HepG2 (cell line): ENCODE data around the gene TTYH1. TPM values are rescaled to one million over a fixed set of nuclear protein-coding genes. Genes with fewer than 3 reads are reported as not detected.

Experiments
- CBX5 ChIP-seq: sonication (generic); formaldehyde crosslinking; IDR thresholded peaks from 2 replicates; pipeline ENCODE4 v1.4.0; 2020; ENCODE audit warnings: missing genetic modification reagents, borderline replicate concordance
- CCDC6 ChIP-seq: sonication (generic); formaldehyde crosslinking; IDR thresholded peaks from 2 replicates; pipeline ENCODE4 v1.8.1; 2022; ENCODE audit warnings: mild to moderate bottlenecking, missing genetic modification reagents, moderate library complexity
- PCBP1 ChIP-seq: fragments of 200-400 bp; formaldehyde crosslinking; IDR thresholded peaks from 2 replicates; pipeline ENCODE4 v1.6.1; 2017; ENCODE audit warnings: mild to moderate bottlenecking, low read depth, low read length, borderline replicate concordance
- SRSF1 ChIP-seq: fragments of 200-400 bp; formaldehyde crosslinking; optimal IDR thresholded peaks from 2 replicates; pipeline ENCODE3; 2017; ENCODE audit warnings: mild to moderate bottlenecking, low read depth, low read length, moderate library complexity
- TBX2 ChIP-seq: sonication (generic); formaldehyde crosslinking; IDR thresholded peaks from 2 replicates; pipeline ENCODE4 v1.5.0; 2020; ENCODE audit warnings: missing genetic modification reagents, mild to moderate bottlenecking, borderline replicate concordance
- THAP11 ChIP-seq: IDR thresholded peaks from 2 replicates; pipeline ENCODE4 v1.6.1; 2016; ENCODE audit warnings: missing biosample characterization, missing genetic modification reagents
- YEATS4 ChIP-seq: sonication (generic); formaldehyde crosslinking; IDR thresholded peaks from 2 replicates; pipeline ENCODE4 v1.4.0; 2020; ENCODE audit warnings: missing genetic modification reagents, borderline replicate concordance
- ZBTB10 ChIP-seq: sonication (generic); formaldehyde crosslinking; IDR thresholded peaks from 2 replicates; pipeline ENCODE4 v1.4.0; 2020; ENCODE audit warnings: missing genetic modification reagents, borderline replicate concordance
- ZFX ChIP-seq: sonication (generic); formaldehyde crosslinking; IDR thresholded peaks from 2 replicates; pipeline ENCODE4 v1.4.0; 2020; ENCODE audit warnings: mild to moderate bottlenecking, low read depth, missing genetic modification reagents, moderate library complexity
- ZMYM4 ChIP-seq: sonication (generic); formaldehyde crosslinking; IDR thresholded peaks from 2 replicates; pipeline ENCODE4 v1.8.1; 2023; ENCODE audit warnings: mild to moderate bottlenecking, missing genetic modification reagents
- ZNF224 ChIP-seq: sonication (generic); formaldehyde crosslinking; IDR thresholded peaks from 2 replicates; pipeline ENCODE4 v1.5.0; 2020; ENCODE audit warnings: mild to moderate bottlenecking, missing genetic modification reagents
- ZNF225 ChIP-seq: sonication (generic); formaldehyde crosslinking; IDR thresholded peaks from 2 replicates; pipeline ENCODE4 v1.4.0; 2020; ENCODE audit warnings: mild to moderate bottlenecking, missing genetic modification reagents
- ZNF281 ChIP-seq: sonication (generic); formaldehyde crosslinking; IDR thresholded peaks from 2 replicates; pipeline ENCODE4 v1.4.0; 2020; ENCODE audit warnings: missing genetic modification reagents, borderline replicate concordance
- ZSCAN29 ChIP-seq: sonication (generic); formaldehyde crosslinking; conservative IDR thresholded peaks from 2 replicates; pipeline ENCODE4 v1.4.0; 2020; ENCODE audit warnings: mild to moderate bottlenecking, missing genetic modification reagents
- polyA plus RNA-seq, 8 experiments: library from polyadenylated mRNA; depleted of rRNA in 3 of 8; stranded (reverse) in 7 of 8; unstranded in 1 of 8; fragments of >200 nt; fragmentation: Illumina TruSeq in 4 of 8; extraction: Trizol in 4 of 8; gene quantifications; 2 replicates each; pipeline versions ENCODE4 v1.2.1 to v1.2.3, GENCODE V29; 2011 to 2016; ENCODE audit warnings: low read depth in 4 of 8, missing spikeins in 1 of 8, mixed read lengths in 1 of 8; ENCODE audit not compliant: insufficient read depth in 1 of 8
- total RNA-seq, 5 experiments: library from RNA; depleted of rRNA; stranded (reverse); fragments of >200 nt; fragmentation: Illumina TruSeq; extraction: Trizol; gene quantifications; 2 replicates each; pipeline ENCODE4 v1.2.3, GENCODE V29; 2016; ENCODE audit warnings: low read depth in 1 of 5
- TF ChIP-seq, protein P1 (sequence below): IDR thresholded peaks from 2 replicates; pipeline ENCODE4 v1.6.1; 2016; ENCODE audit warnings: low read depth, control low read depth
- TF ChIP-seq, protein P2 (sequence below): conservative IDR thresholded peaks from 2 replicates; pipeline ENCODE4 v1.6.1; 2018; ENCODE audit warnings: missing genetic modification reagents
- TF ChIP-seq, protein P3 (sequence below): sonication (generic); formaldehyde crosslinking; IDR thresholded peaks from 2 replicates; pipeline ENCODE4 v1.5.0; 2020; ENCODE audit warnings: mild to moderate bottlenecking, missing genetic modification reagents

TTYH1 gene
- total and polyA plus RNA-seq, 2 of the 13 experiments (the other 11 are each of a cell fraction or from before 2014, with no cell fraction given) = 6.9 to 19.9 TPM

DNA sequence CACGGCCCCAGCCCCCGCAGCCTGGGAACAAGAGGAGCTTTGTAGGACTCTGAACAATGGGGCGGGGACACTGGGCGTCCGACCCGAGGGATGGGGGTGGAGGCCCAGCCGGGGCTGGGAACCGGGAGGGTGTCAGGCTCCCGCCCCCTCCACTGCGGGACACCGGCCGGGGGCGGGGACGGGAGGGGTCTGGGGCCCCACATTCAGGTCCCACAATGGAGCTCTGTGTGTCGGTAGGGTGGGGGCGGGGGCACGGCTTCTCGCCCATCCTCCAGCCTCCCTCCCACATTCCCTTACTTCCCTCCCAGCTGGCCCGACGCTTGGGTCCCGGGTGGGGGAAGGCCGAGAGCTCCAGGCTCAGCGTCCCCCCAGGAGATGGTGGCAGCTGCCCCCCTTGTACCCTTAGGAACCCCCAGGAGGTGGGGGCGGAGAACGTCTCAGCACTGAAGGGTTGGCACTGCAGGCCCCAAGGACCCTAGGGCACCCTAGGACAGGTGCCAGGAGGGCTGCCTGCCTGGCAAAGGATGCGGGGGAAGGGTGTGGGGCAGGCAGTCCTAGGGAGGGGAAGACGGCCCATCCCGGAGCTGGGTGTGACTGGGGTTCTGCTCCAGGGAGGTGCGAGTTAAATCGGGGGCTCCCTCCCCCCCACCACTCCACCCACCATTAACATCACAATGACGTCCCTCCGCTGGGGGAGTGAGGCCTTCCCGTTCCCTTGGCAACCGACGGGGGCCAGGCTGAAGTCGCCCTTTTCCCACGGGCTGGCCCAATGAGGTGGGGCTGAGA, 5.3 kb downstream of the TTYH1 start (continued):
- TF ChIP-seq, protein P1, sequence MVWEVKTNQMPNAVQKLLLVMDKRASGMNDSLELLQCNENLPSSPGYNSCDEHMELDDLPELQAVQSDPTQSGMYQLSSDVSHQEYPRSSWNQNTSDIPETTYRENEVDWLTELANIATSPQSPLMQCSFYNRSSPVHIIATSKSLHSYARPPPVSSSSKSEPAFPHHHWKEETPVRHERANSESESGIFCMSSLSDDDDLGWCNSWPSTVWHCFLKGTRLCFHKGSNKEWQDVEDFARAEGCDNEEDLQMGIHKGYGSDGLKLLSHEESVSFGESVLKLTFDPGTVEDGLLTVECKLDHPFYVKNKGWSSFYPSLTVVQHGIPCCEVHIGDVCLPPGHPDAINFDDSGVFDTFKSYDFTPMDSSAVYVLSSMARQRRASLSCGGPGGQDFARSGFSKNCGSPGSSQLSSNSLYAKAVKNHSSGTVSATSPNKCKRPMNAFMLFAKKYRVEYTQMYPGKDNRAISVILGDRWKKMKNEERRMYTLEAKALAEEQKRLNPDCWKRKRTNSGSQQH (CRISPR knock-in tag) = no peak
- TF ChIP-seq, protein P2, sequence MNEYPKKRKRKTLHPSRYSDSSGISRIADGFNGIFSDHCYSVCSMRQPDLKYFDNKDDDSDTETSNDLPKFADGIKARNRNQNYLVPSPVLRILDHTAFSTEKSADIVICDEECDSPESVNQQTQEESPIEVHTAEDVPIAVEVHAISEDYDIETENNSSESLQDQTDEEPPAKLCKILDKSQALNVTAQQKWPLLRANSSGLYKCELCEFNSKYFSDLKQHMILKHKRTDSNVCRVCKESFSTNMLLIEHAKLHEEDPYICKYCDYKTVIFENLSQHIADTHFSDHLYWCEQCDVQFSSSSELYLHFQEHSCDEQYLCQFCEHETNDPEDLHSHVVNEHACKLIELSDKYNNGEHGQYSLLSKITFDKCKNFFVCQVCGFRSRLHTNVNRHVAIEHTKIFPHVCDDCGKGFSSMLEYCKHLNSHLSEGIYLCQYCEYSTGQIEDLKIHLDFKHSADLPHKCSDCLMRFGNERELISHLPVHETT (CRISPR knock-in tag) = peak; percentile 83
- TF ChIP-seq PCBP1 (0 out of 2 replicates have a peak, but pooled peaks have one; percentile 38), ZSCAN29 (CRISPR knock-in tag) (no peak), TBX2 (CRISPR knock-in tag) (peak; percentile 87), ZNF225 (CRISPR knock-in tag) (no peak), CBX5 (0 out of 2 replicates have a peak, but pooled peaks have one; percentile 65), THAP11 (CRISPR knock-in tag) (no peak), ZNF224 (CRISPR knock-in tag) (no peak), ZFX (peak; percentile 65; the same call in 1 of the 2 replicates), ZMYM4 (peak; percentile 50; the same call in 1 of the 2 replicates), ZBTB10 (peak; percentile 44; the same call in 1 of the 2 replicates), YEATS4 (CRISPR knock-in tag) (peak; percentile 40; the same call in 1 of the 2 replicates), CCDC6 (peak; percentile 58; the same call in 1 of the 2 replicates), SRSF1 (peak; percentile 99), ZNF281 (peak; percentile 89; the same call in 1 of the 2 replicates)
- TF ChIP-seq, protein P3, sequence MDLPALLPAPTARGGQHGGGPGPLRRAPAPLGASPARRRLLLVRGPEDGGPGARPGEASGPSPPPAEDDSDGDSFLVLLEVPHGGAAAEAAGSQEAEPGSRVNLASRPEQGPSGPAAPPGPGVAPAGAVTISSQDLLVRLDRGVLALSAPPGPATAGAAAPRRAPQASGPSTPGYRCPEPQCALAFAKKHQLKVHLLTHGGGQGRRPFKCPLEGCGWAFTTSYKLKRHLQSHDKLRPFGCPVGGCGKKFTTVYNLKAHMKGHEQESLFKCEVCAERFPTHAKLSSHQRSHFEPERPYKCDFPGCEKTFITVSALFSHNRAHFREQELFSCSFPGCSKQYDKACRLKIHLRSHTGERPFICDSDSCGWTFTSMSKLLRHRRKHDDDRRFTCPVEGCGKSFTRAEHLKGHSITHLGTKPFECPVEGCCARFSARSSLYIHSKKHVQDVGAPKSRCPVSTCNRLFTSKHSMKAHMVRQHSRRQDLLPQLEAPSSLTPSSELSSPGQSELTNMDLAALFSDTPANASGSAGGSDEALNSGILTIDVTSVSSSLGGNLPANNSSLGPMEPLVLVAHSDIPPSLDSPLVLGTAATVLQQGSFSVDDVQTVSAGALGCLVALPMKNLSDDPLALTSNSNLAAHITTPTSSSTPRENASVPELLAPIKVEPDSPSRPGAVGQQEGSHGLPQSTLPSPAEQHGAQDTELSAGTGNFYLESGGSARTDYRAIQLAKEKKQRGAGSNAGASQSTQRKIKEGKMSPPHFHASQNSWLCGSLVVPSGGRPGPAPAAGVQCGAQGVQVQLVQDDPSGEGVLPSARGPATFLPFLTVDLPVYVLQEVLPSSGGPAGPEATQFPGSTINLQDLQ = 0 out of 2 replicates have a peak, but pooled peaks have one; percentile 28
